K562 (cell line): ENCODE data around the gene RBMS3. TPM values are rescaled to one million over a fixed set of nuclear protein-coding genes. Genes with fewer than 3 reads are reported as not detected.

Source experiments
- ATAC-seq: fragments of 200-7000 bp; cut with Tn5 transposase; 3 replicates; pipeline ENCODE4 v1.9.1; 2020; ENCODE audit warnings: moderate library complexity
- BruUV-seq: library from RNA; stranded (reverse); fragments of 400-500 nt; replicated peaks from 2 replicates; lab custom pipeline; 2021; lab: Mats Ljungman, UMichigan
- CTCF ChIA-PET: fragments of 300-600 bp; formaldehyde crosslinking; extraction: SDS; loops from one replicate; lab custom pipeline; 2021; ENCODE audit warnings: low intra/inter-chr PET ratio; lab: Yijun Ruan, JAX
- POLR2A ChIA-PET: fragments of 300-600, 350-650 bp; sonication (Branson Sonifier 250); formaldehyde crosslinking; extraction: SDS; loops from one replicate; lab custom pipeline; 2021; ENCODE audit warnings: antibody characterized with exemption, inconsistent platforms; lab: Yijun Ruan, JAX
- DNase-seq, 4 experiments: peaks; one replicate each; pipeline versions ENCODE4 v3.0.0 to v3.0.0-alpha.2; 2011 to 2018; ENCODE audit warnings: low spot score in 3 of 4, mixed read lengths in 3 of 4; ENCODE audit errors: extremely low read depth in 1 of 4
- FAIRE-seq: peaks from 2 replicates; lab custom pipeline; 2011; peaks lifted over from hg19 to GRCh38; lab: Jason Lieb, UNC
- H2AFZ ChIP-seq: 2 replicates; pipeline ENCODE4 v1.6.0; 2011; ENCODE audit warnings: low read depth, low read length, control low read depth, inconsistent platforms
- H3K27ac ChIP-seq: fragments of 200-600 bp; 3 replicates; pipeline ENCODE4 v1.8.0; 2011; ENCODE audit warnings: low read depth, mild to moderate bottlenecking, control low read depth, inconsistent platforms, low read length, moderate library complexity, mixed read lengths; ENCODE audit errors: extremely low read depth
- H3K27me3 ChIP-seq, 2 experiments: fragments of 300-600 bp in 1 of 2; 2 replicates in 1 of 2; 3 replicates in 1 of 2; pipeline versions ENCODE4 v1.6.0 to v1.8.0; 2011; ENCODE audit warnings: inconsistent platforms in 2 of 2, low read length in 2 of 2, mild to moderate bottlenecking in 1 of 2, mixed read lengths in 1 of 2, moderate library complexity in 1 of 2; ENCODE audit not compliant: control insufficient read depth in 2 of 2, insufficient read depth in 2 of 2
- H3K36me3 ChIP-seq: fragments of 300-600 bp; 3 replicates; pipeline ENCODE4 v1.8.0; 2011; ENCODE audit warnings: mild to moderate bottlenecking, low read length, inconsistent platforms; ENCODE audit not compliant: control insufficient read depth, insufficient read depth
- H3K4me1 ChIP-seq, 2 experiments: fragments of 200-600 bp in 1 of 2; replicated peaks in 1 of 2; 2 replicates in 1 of 2; 3 replicates in 1 of 2; pipeline versions ENCODE4 v1.5.1 to v1.8.0; 2011; ENCODE audit warnings: inconsistent platforms in 2 of 2, low read length in 2 of 2, mild to moderate bottlenecking in 1 of 2, mixed read lengths in 1 of 2, moderate library complexity in 1 of 2; ENCODE audit not compliant: control insufficient read depth in 2 of 2, insufficient read depth in 2 of 2
- H3K4me2 ChIP-seq: 2 replicates; pipeline ENCODE4 v1.6.1; 2011; ENCODE audit warnings: low read length, control low read depth, inconsistent platforms, mixed read lengths; ENCODE audit not compliant: insufficient read depth
- H3K4me3 ChIP-seq: fragments of 200-600 bp; sonication (generic), shearing (Covaris generic); 2 replicates; pipeline ENCODE4 v1.5.1; 2016; ENCODE audit warnings: control low read depth, inconsistent platforms
- H3K79me2 ChIP-seq: fragments of 200-600 bp; 3 replicates; pipeline ENCODE4 v1.8.0; 2011; ENCODE audit warnings: low read length, inconsistent platforms; ENCODE audit not compliant: control insufficient read depth, insufficient read depth
- H3K9ac ChIP-seq, 2 experiments: 2 replicates each; pipeline versions ENCODE4 v1.6.0 to v1.6.1; 2011; ENCODE audit warnings: low read depth in 2 of 2, low read length in 2 of 2, control low read depth in 1 of 2, inconsistent platforms in 1 of 2, mild to moderate bottlenecking in 1 of 2, mixed read lengths in 1 of 2; ENCODE audit not compliant: insufficient read depth in 1 of 2
- H3K9me1 ChIP-seq: one replicate; pipeline ENCODE4 v1.6.0; 2011; ENCODE audit warnings: inconsistent platforms, mild to moderate bottlenecking, low read length, moderate library complexity; ENCODE audit not compliant: control insufficient read depth, insufficient read depth
- H3K9me3 ChIP-seq: replicated peaks from 2 replicates; pipeline ENCODE4 v1.5.1; 2011; ENCODE audit warnings: low read depth, low read length, inconsistent platforms; ENCODE audit not compliant: control insufficient read depth, insufficient read depth
- H4K20me1 ChIP-seq: replicated peaks from 2 replicates; pipeline ENCODE4 v1.6.1; 2011; ENCODE audit warnings: low read length, inconsistent platforms, mixed read lengths; ENCODE audit not compliant: control insufficient read depth, insufficient read depth
- ARHGAP35 ChIP-seq: fragments of 450-650 bp; IDR thresholded peaks from 2 replicates; pipeline ENCODE4 v1.6.1; 2018; ENCODE audit not compliant: partially characterized antibody
- CREB3L1 ChIP-seq: fragments of 450-650 bp; IDR thresholded peaks from 2 replicates; pipeline ENCODE4 v1.6.1; 2014; ENCODE audit warnings: low read depth, mild to moderate bottlenecking, moderate library complexity, borderline replicate concordance
- DNMT1 ChIP-seq: fragments of 450-650 bp; IDR thresholded peaks from 2 replicates; pipeline ENCODE4 v1.6.1; 2016; ENCODE audit warnings: antibody characterized with exemption, mild to moderate bottlenecking
- HSF4 ChIP-seq: fragments of 250-450 bp; sonication (Bioruptor Pico); IDR thresholded peaks from 2 replicates; pipeline ENCODE4 v2.1.2; 2022; ENCODE audit warnings: mild to moderate bottlenecking, moderate library complexity, borderline replicate concordance
- KAT2B ChIP-seq: IDR thresholded peaks from one replicate; pipeline ENCODE4 v1.6.1; 2012; ENCODE audit warnings: low read depth, mild to moderate bottlenecking, control low read depth, inconsistent platforms, low read length, moderate library complexity
- LEF1 ChIP-seq: fragments of 450-650 bp; IDR thresholded peaks from 2 replicates; pipeline ENCODE4 v1.6.1; 2016; ENCODE audit warnings: mild to moderate bottlenecking
- NFRKB ChIP-seq: fragments of 450-650 bp; IDR thresholded peaks from 2 replicates; pipeline ENCODE4 v1.6.1; 2016; ENCODE audit warnings: low read depth
- RUNX1 ChIP-seq: sonication (generic); IDR thresholded peaks from 2 replicates; pipeline ENCODE4 v1.6.1; 2016; ENCODE audit warnings: antibody characterized with exemption, low read depth
- SAFB2 ChIP-seq: fragments of 200-400 bp; formaldehyde crosslinking; IDR thresholded peaks from 2 replicates; pipeline ENCODE4 v1.6.1; 2018; ENCODE audit warnings: borderline replicate concordance, low read length, low read depth, moderate library complexity; ENCODE audit not compliant: severe bottlenecking
- WGBS: fragments of 100-300 bp; shearing (Covaris generic); methylation state at CpG from one replicate; pipeline ENCODE4 v1.1.6; 2016; ENCODE audit warnings: low coverage, mixed read lengths; ENCODE audit not compliant: insufficient coverage; ENCODE audit errors: missing lambda C conversion rate; 5-methylcytosine and 5-hydroxymethylcytosine counted together
- in situ Hi-C: fragments of 300-500 bp; cut with MboI; formaldehyde crosslinking; loops from 4 replicates; pipeline ENCODE4 v1.15.0; 2018; ENCODE audit warnings: inconsistent platforms, mixed read lengths
- intact Hi-C: fragments of 100-400 bp; cut with micrococcal nuclease; formaldehyde crosslinking; loops from 2 replicates; pipeline ENCODE4 v1.14.2; 2022
- polyA plus RNA-seq, 8 experiments: library from polyadenylated mRNA; depleted of rRNA in 4 of 8; stranded (reverse) in 5 of 8; unstranded in 3 of 8; fragments of >200 nt; fragmentation: Nextera tagmentation in 2 of 8; fragmentation: Illumina TruSeq in 1 of 8; extraction: Ambion mirVana in 2 of 8; extraction: Trizol in 1 of 8; gene quantifications; 2 replicates each; pipeline versions ENCODE4 v1.2.1 to v1.2.3, GENCODE V29; 2011 to 2014; ENCODE audit warnings: inconsistent platforms in 1 of 8, missing spikeins in 1 of 8
- total RNA-seq, 7 experiments: library from RNA; depleted of rRNA in 6 of 7; stranded (reverse); fragments of >200 nt in 6 of 7; fragmentation: Illumina TruSeq in 2 of 7; extraction: Trizol in 2 of 7; gene quantifications; 2 replicates each; pipeline versions ENCODE4 v1.2.1 to v1.2.3, GENCODE V29; 2011 to 2021; ENCODE audit warnings: low replicate concordance in 1 of 7

The RBMS3 gene
- total and polyA plus RNA-seq, 9 of the 15 experiments (the other 6 are each of a cell fraction or from before 2014, with no cell fraction given): 0.20 TPM; not detected in 8

- no peaks in the 10 kb centered on the region for H3K79me2 ChIP-seq
- H2AFZ ChIP-seq: no peak overlapping the region
- H3K9me1 ChIP-seq: no peaks in the 10 kb centered on the region
- CTCF ChIA-PET: no interaction called here
- no peaks in the 10 kb centered on the region for H3K27me3 ChIP-seq
- intact Hi-C loops: no loop called here
- H3K36me3 ChIP-seq: no peaks in the 10 kb centered on the region
- no peak for ATAC-seq
- no peak for TF ChIP-seq KAT2B
- TF ChIP-seq, all 486 proteins: peak for 0
- POLR2A ChIA-PET: no interaction called here
- Histone ChIP-seq H3K27ac (no peak overlapping the region), H3K4me1 (no peaks in the 10 kb centered on the region), H3K9ac (no peak overlapping the region), H3K4me2 (no peak overlapping the region), H3K9me3 (no peaks in the 10 kb centered on the region), H3K4me3 (no peak overlapping the region), H4K20me1 (no peaks in the 10 kb centered on the region)
- in situ Hi-C loops: no loop called here
- no TSS peak for BruUV-seq
- FAIRE-seq: no peak
- no peak for DNase-seq
These were observed 295.8 kb downstream of the RBMS3 start for GRCh38 chr3:29576675-29577074.

GRCh38 chr3:29577250-29577649 is 296.4 kb downstream of the RBMS3 start:
- DNase-seq (no peak), ATAC-seq (no peak), FAIRE-seq (no peak)
- Histone ChIP-seq H3K36me3 (no peaks in the 10 kb centered on the region), H3K4me2 (no peak overlapping the region), H3K9ac (no peak overlapping the region), H3K9me3 (no peaks in the 10 kb centered on the region), H2AFZ (no peak overlapping the region), H3K4me1 (no peaks in the 10 kb centered on the region), H3K79me2 (no peaks in the 10 kb centered on the region), H4K20me1 (no peaks in the 10 kb centered on the region), H3K27ac (no peak overlapping the region), H3K4me3 (no peak overlapping the region), H3K9me1 (no peaks in the 10 kb centered on the region), H3K27me3 (no peaks in the 10 kb centered on the region)
- 0% methylated on average over 2 of the region's 2 CpGs for WGBS
- in situ Hi-C loops (no loop called here), intact Hi-C loops (no loop called here)
- TF ChIP-seq DNMT1 (no peak), HSF4 (no peak), NFRKB (no peak), LEF1 (no peak), ARHGAP35 (no peak), CREB3L1 (no peak), RUNX1 (no peak), SAFB2 (no peak)
- no TSS peak for BruUV-seq
- ChIA-PET CTCF (no interaction called here), POLR2A (no interaction called here)
